ENCODE data around the gene FUS. TPM values are rescaled to one million over a fixed set of nuclear protein-coding genes. Genes with fewer than 3 reads are reported as not detected.

FUS gene
- total and polyA plus RNA-seq, 2 experiments from 2014 or later, result 247 to 528 TPM

DNA sequence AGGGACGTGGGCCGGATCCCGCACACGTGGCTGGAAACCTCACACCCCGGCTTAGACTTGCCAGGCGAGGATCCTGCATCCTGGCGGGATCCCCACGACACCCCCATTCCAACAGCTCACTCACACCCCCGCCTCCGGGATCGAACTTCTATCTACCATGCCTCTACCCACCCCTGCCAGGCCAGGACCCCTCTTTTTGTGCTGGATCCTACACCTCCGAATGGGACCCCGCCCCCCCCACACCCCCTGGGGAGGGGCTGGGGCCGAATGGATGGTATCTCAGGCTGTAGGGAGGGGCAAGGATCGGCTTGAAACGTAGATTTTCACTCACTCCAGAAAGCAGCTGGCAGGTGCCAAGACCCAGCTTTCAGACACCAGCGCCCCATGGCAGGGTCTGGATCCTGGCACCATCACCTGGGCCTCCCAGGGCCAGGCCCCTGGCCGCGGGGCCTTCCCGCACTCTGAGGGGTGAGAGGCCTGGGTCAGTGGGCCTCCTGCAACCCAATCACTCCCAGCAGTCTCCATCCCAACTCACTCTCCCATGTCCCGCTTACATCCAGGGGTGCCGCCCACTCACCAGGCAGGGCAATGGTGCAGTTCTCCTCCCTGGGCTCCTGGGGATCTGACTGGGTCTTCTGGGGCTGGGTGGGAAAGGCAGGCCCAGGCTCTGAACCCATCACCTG lies 36.8 kb upstream of the FUS start:
- Histone ChIP-seq H3F3A (replicated peaks; ENCODE audit: low read depth) (0 out of 2 replicates have a peak, but pooled peaks cover 11% of the 10 kb centered on the region), H3K9me2 (ENCODE audit: insufficient read depth) (no peaks in the 10 kb centered on the region), H3K27ac (ENCODE audit: low read depth) (no peak overlapping the region), H2AFZ (peak overlapping the region; percentile 87), H4K20me1 (replicated peaks; ENCODE audit: insufficient read depth) (no peaks in the 10 kb centered on the region), H3K4me2 (peak overlapping the region; percentile 84), H3K79me2 (replicated peaks; ENCODE audit: insufficient read depth) (no peaks in the 10 kb centered on the region), H3K4me1 (ENCODE audit: insufficient read depth) (peaks cover 26% of the 10 kb centered on the region), H3K36me3 (ENCODE audit: insufficient read depth) (no peaks in the 10 kb centered on the region; the same call in 1 of the 2 replicates), H3K27me3 (ENCODE audit: insufficient read depth) (peaks cover 41% of the 10 kb centered on the region), H3K4me3 (peak overlapping the region; percentile 61)
- Mint-ChIP-seq H3K27me3 (ENCODE audit: insufficient read depth, low read depth, poor library complexity) (peaks cover 43% of the 10 kb centered on the region), H3K4me3 (peak overlapping the region; percentile 37; the same call in 2 of the 3 replicates), H3K27ac (no peak overlapping the region), H3K9me3 (no peaks in the 10 kb centered on the region; the same call in 2 of the 3 replicates), H3K36me3 (ENCODE audit: low read depth) (no peaks in the 10 kb centered on the region; the same call in 2 of the 3 replicates), H3K4me1 (peaks cover 35% of the 10 kb centered on the region)
- TF ChIP-seq NANOG (IDR thresholded peaks at IDR 0.05; ENCODE audit: borderline replicate concordance) (no peak), ZNF114 (CRISPR knock-in tag; IDR thresholded peaks at IDR 0.05) (no peak), CREB1 (CRISPR knock-in tag; IDR thresholded peaks at IDR 0.05; ENCODE audit: low read depth) (no peak), STAT1 (IDR thresholded peaks at IDR 0.05; ENCODE audit: unreplicated experiment) (no peak), EZH2 (IDR thresholded peaks at IDR 0.05; ENCODE audit: low read depth, unreplicated experiment) (no peak), EZH2phosphoT487 (IDR thresholded peaks at IDR 0.05; ENCODE audit: unreplicated experiment) (no peak), ZNF462 (CRISPR knock-in tag; IDR thresholded peaks at IDR 0.05) (no peak), POLR2AphosphoS5 (IDR thresholded peaks at IDR 0.05; ENCODE audit: low read depth) (no peak)
- ATAC-seq, result no peak; the same call in 2 of the 3 replicates
- DNase-seq (ENCODE audit: low spot score), result peak; percentile 36
